ENCODE data around the gene VPS36.
"Not testable (repeated sequence)": the region's sequence is repeated elsewhere in the genome, so short reads cannot be mapped to it uniquely, and the experiment has no call there.

The VPS36 gene

GRCh38 chr13:52432456-52432855 is 18.0 kb downstream of the VPS36 start:
- no peak for DNase-seq

GRCh38 chr13:52428295-52428694 is 22.1 kb downstream of the VPS36 start:
- no peak for DNase-seq

GRCh38 chr13:52421216-52421615 is 29.2 kb downstream of the VPS36 start:
- no peak for DNase-seq

GRCh38 chr13:52419080-52419479 is 31.4 kb downstream of the VPS36 start:
- DNase-seq, result no peak

GRCh38 chr13:52414963-52415362 is 35.5 kb downstream of the VPS36 start:
- DNase-seq, result no peak

- no peak for DNase-seq
Observed at GRCh38 chr13:52414051-52414450, 36.4 kb downstream of the VPS36 start.

GRCh38 chr13:52412128-52412527 is 38.3 kb downstream of the VPS36 start:
- no peak for DNase-seq

GRCh38 chr13:52411629-52412028 is 38.8 kb downstream of the VPS36 start:
- peak; percentile 65 for DNase-seq

GRCh38 chr13:52408071-52408658 is 42.3 kb downstream of the VPS36 start:
- not testable (repeated sequence) for DNase-seq

- DNase-seq, result not testable (repeated sequence)
Observed at GRCh38 chr13:52407436-52407835, 43.0 kb downstream of the VPS36 start.

GRCh38 chr13:52406629-52407028 is 43.8 kb downstream of the VPS36 start:
- DNase-seq, result no peak

- DNase-seq, result peak; percentile 12
Observed at GRCh38 chr13:52405767-52406494, 44.5 kb downstream of the VPS36 start, which contains the start of gene THSD1. THSD1 (minus strand) TSS chr13:52406172; CDS start chr13:52402600, 3,572 bp downstream.

GRCh38 chr13:52405369-52405766 is 45.1 kb downstream of the VPS36 start:
- DNase-seq, result no peak

- no peak for DNase-seq
Observed at GRCh38 chr13:52399708-52400107, 50.7 kb downstream of the VPS36 start.

- DNase-seq, result no peak
Observed at GRCh38 chr13:52399046-52399445, 51.4 kb downstream of the VPS36 start.

- DNase-seq, result no peak
Observed at GRCh38 chr13:52395704-52396103, 54.7 kb downstream of the VPS36 start.

GRCh38 chr13:52394586-52394985 is 55.8 kb downstream of the VPS36 start:
- no peak for DNase-seq

GRCh38 chr13:52393572-52394357 is 56.7 kb downstream of the VPS36 start:
- DNase-seq, result no peak

GRCh38 chr13:52387721-52388120 is 62.7 kb downstream of the VPS36 start:
- DNase-seq, result no peak

- DNase-seq, result no peak
Observed at GRCh38 chr13:52385870-52386269, 64.6 kb downstream of the VPS36 start.

- DNase-seq, result no peak
Observed at GRCh38 chr13:52383366-52383765, 67.1 kb downstream of the VPS36 start.

- DNase-seq, result no peak
Observed at GRCh38 chr13:52378312-52378711, 72.1 kb downstream of the VPS36 start.

GRCh38 chr13:52377898-52378297 is 72.5 kb downstream of the VPS36 start:
- DNase-seq, result no peak

GRCh38 chr13:52374873-52375411 is 75.5 kb downstream of the VPS36 start:
- DNase-seq, result no peak

Measured in activated CD4-positive, alpha-beta T cell treated with anti-CD3 and anti-CD28 coated beads, Interleukin-2, amount 50 U/mL, for 16 hours (primary cell).